Nephron (organoid): ENCODE results near the gene ARPIN.

ENCODE experiments used
- H3K27ac Mint-ChIP-seq, 3 experiments: 2 replicates each; pipeline ENCODE4 v1.8.0; 2020; ENCODE audit warnings: mixed read lengths in 3 of 3, mild to moderate bottlenecking in 2 of 3, moderate library complexity in 1 of 3
- H3K27me3 Mint-ChIP-seq: 2 replicates; pipeline ENCODE4 v1.8.0; 2021; ENCODE audit warnings: low read depth, mild to moderate bottlenecking, moderate library complexity, mixed read lengths
- H3K36me3 Mint-ChIP-seq: 2 replicates; pipeline ENCODE4 v1.8.0; 2020; ENCODE audit warnings: low read depth, mixed read lengths
- H3K4me1 Mint-ChIP-seq: 2 replicates; pipeline ENCODE4 v1.8.0; 2020; ENCODE audit warnings: mixed read lengths
- H3K4me3 Mint-ChIP-seq, 3 experiments: 2 replicates each; pipeline ENCODE4 v1.8.0; 2020; ENCODE audit warnings: mild to moderate bottlenecking in 3 of 3, mixed read lengths in 3 of 3, moderate library complexity in 2 of 3
- H3K9me3 Mint-ChIP-seq: 2 replicates; pipeline ENCODE4 v1.8.0; 2020; ENCODE audit warnings: mixed read lengths
- TF ChIP-seq, protein P1 (sequence below), 3 experiments: fragments of 200-600 bp; sonication (generic); IDR thresholded peaks; one replicate each; pipeline ENCODE4 v1.5.0; 2021; ENCODE audit warnings: antibody characterized with exemption in 3 of 3; ENCODE audit not compliant: unreplicated experiment in 3 of 3

Gene ARPIN

DNA sequence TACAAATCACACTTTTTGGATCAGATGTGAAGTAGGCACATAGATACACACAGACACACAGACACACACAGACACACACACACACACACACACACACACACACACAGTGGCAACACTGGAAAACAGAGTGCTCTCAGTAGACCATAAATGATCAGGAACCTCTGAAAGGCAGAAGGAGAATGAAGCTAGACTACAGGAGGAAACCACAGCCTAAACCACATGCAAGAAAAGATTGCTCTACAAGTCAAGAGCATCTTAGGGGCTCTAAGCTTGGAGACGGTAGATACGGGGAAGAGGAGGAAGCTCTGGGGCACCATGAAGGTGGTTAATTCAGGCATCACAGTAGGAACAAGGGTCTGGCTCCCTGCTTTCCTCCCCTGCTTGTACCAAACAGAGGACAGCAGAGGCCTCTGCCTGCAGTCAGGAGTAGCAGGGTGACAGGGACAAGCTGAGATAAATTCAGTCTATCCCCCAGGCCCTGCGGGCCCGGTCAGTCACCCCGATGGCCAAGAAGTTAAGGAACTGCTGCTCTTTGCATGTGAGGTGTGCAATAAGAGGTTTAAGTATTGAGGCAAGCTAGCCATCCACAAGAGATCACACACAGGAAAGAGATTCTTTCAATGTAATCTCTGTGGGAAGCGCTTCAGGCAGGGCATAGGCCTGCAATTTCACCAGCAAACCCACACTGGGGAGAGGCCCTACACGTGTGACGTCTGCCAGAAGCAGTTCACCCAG is 23.5 kb upstream of the ARPIN start:
- Mint-ChIP-seq H3K27ac (no peak overlapping the region), H3K27me3 (no peaks in the 10 kb centered on the region), H3K9me3 (no peaks in the 10 kb centered on the region), H3K4me3 (no peak overlapping the region), H3K36me3 (no peaks in the 10 kb centered on the region), H3K4me1 (no peaks in the 10 kb centered on the region)
- TF ChIP-seq, protein P1, sequence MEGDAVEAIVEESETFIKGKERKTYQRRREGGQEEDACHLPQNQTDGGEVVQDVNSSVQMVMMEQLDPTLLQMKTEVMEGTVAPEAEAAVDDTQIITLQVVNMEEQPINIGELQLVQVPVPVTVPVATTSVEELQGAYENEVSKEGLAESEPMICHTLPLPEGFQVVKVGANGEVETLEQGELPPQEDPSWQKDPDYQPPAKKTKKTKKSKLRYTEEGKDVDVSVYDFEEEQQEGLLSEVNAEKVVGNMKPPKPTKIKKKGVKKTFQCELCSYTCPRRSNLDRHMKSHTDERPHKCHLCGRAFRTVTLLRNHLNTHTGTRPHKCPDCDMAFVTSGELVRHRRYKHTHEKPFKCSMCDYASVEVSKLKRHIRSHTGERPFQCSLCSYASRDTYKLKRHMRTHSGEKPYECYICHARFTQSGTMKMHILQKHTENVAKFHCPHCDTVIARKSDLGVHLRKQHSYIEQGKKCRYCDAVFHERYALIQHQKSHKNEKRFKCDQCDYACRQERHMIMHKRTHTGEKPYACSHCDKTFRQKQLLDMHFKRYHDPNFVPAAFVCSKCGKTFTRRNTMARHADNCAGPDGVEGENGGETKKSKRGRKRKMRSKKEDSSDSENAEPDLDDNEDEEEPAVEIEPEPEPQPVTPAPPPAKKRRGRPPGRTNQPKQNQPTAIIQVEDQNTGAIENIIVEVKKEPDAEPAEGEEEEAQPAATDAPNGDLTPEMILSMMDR (IDR thresholded peaks at IDR 0.05; ENCODE audit: unreplicated experiment in 3 of 3): no peak

DNA sequence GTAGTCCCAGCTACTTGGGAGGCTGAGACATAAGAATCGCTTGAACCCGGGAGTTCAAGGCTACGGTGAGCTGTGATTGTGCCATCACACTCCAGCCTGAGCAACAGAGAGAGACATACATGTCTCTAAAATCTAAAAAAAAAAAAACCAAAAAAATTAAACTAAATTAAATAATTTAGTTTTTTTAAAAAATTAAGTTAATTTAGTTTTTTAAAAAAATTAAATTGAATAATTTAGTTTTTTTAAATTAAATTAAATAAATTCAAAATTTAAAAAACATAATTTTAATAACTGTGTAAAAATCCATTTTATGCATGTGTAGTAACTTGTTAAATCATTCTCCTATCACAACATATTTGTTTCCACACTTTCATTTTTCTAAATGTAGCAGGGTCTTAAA is 20.1 kb upstream of the ARPIN start:
- TF ChIP-seq, protein P1 (IDR thresholded peaks at IDR 0.05; ENCODE audit: unreplicated experiment in 3 of 3): no peak
- H3K27me3 Mint-ChIP-seq: no peaks in the 10 kb centered on the region
- H3K4me3 Mint-ChIP-seq: no peak overlapping the region
- H3K4me1 Mint-ChIP-seq: no peaks in the 10 kb centered on the region
- no peaks in the 10 kb centered on the region for H3K9me3 Mint-ChIP-seq
- H3K27ac Mint-ChIP-seq: no peak overlapping the region
- no peaks in the 10 kb centered on the region for H3K36me3 Mint-ChIP-seq

DNA sequence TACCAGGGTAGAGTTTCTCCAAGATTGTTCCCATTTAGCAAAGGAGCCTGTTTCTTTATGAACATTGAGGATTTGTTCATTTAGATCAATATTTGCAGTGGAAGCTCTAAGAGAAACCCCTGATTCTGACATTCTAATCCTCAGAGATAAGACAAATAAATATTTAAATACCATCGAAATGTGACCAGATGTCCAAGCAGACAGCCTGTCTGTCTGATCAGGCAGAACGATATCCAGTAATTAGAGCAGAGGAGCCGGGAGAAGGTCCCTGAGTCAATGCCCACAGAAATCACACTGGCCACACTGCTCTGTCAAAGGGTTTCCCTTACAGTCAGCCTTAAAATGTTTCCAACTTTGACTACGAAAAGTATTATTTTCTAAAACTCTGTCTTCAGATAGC is 15.7 kb upstream of the ARPIN start:
- no peak overlapping the region for H3K27ac Mint-ChIP-seq
- no peak overlapping the region for H3K4me3 Mint-ChIP-seq
- peaks cover 4% of the 10 kb centered on the region for H3K27me3 Mint-ChIP-seq
- TF ChIP-seq, protein P1 (IDR thresholded peaks at IDR 0.05; ENCODE audit: unreplicated experiment in 3 of 3): no peak
- no peaks in the 10 kb centered on the region for H3K36me3 Mint-ChIP-seq
- H3K4me1 Mint-ChIP-seq: no peaks in the 10 kb centered on the region
- H3K9me3 Mint-ChIP-seq: no peaks in the 10 kb centered on the region

DNA sequence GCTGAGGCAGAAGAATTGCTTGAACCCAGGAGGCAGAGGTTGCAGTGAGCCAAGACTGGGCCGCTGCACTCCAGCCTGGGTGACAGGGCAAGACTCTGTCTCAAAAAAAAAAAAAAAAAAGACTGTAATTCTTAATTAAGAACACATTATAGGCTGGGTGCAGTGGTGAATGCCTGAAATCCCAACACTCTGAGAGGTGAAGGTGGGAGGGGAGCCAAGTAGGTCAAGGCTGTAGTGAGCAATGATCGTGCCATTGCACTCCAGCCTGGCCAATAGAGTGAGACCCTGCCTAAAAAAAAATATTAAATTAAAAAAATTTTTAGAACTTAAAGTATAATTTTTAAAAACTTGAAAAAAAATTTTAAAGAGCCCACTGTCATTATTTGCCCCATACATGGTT is 13.4 kb upstream of the ARPIN start:
- no peak overlapping the region for H3K27ac Mint-ChIP-seq
- TF ChIP-seq, protein P1 (IDR thresholded peaks at IDR 0.05; ENCODE audit: unreplicated experiment in 3 of 3): no peak

GRCh38 chr15:89917442-89918101 is 4.8 kb upstream of the ARPIN start:
- Mint-ChIP-seq H3K36me3 (no peaks in the 10 kb centered on the region), H3K4me1 (no peaks in the 10 kb centered on the region), H3K27ac (no peak overlapping the region), H3K27me3 (no peaks in the 10 kb centered on the region), H3K9me3 (no peaks in the 10 kb centered on the region), H3K4me3 (no peak overlapping the region)
- TF ChIP-seq, protein P1 (IDR thresholded peaks at IDR 0.05; ENCODE audit: unreplicated experiment in 3 of 3): no peak

More for the DNA sequence above, 13.4 kb upstream of the ARPIN start:
- no peaks in the 10 kb centered on the region for H3K4me1 Mint-ChIP-seq
- peaks cover 4% of the 10 kb centered on the region for H3K27me3 Mint-ChIP-seq
- H3K4me3 Mint-ChIP-seq: no peak overlapping the region
- H3K9me3 Mint-ChIP-seq: no peaks in the 10 kb centered on the region
- no peaks in the 10 kb centered on the region for H3K36me3 Mint-ChIP-seq

GRCh38 chr15:89916660-89917059 is 3.9 kb upstream of the ARPIN start:
- H3K36me3 Mint-ChIP-seq: no peaks in the 10 kb centered on the region
- TF ChIP-seq, protein P1 (IDR thresholded peaks at IDR 0.05; ENCODE audit: unreplicated experiment in 3 of 3): no peak

More at GRCh38 chr15:89916660-89917059, 3.9 kb upstream of the ARPIN start:
- H3K27me3 Mint-ChIP-seq: no peaks in the 10 kb centered on the region
- H3K9me3 Mint-ChIP-seq: no peaks in the 10 kb centered on the region
- peaks cover 6% of the 10 kb centered on the region for H3K4me1 Mint-ChIP-seq
- H3K4me3 Mint-ChIP-seq: no peak overlapping the region
- H3K27ac Mint-ChIP-seq: no peak overlapping the region
